Nephron (organoid): ENCODE results near the gene ZFAND3.

Experiments used
- H3K27ac Mint-ChIP-seq, 3 experiments: 2 replicates each; pipeline ENCODE4 v1.8.0; 2020; ENCODE audit warnings: mixed read lengths in 3 of 3, mild to moderate bottlenecking in 2 of 3, moderate library complexity in 1 of 3
- H3K27me3 Mint-ChIP-seq: 2 replicates; pipeline ENCODE4 v1.8.0; 2021; ENCODE audit warnings: low read depth, mild to moderate bottlenecking, moderate library complexity, mixed read lengths
- H3K36me3 Mint-ChIP-seq: 2 replicates; pipeline ENCODE4 v1.8.0; 2020; ENCODE audit warnings: low read depth, mixed read lengths
- H3K4me1 Mint-ChIP-seq: 2 replicates; pipeline ENCODE4 v1.8.0; 2020; ENCODE audit warnings: mixed read lengths
- H3K4me3 Mint-ChIP-seq, 3 experiments: 2 replicates each; pipeline ENCODE4 v1.8.0; 2020; ENCODE audit warnings: mild to moderate bottlenecking in 3 of 3, mixed read lengths in 3 of 3, moderate library complexity in 2 of 3
- H3K9me3 Mint-ChIP-seq: 2 replicates; pipeline ENCODE4 v1.8.0; 2020; ENCODE audit warnings: mixed read lengths
- TF ChIP-seq, protein P1 (sequence below), 3 experiments: fragments of 200-600 bp; sonication (generic); IDR thresholded peaks; one replicate each; pipeline ENCODE4 v1.5.0; 2021; ENCODE audit warnings: antibody characterized with exemption in 3 of 3; ENCODE audit not compliant: unreplicated experiment in 3 of 3

Gene ZFAND3

DNA sequence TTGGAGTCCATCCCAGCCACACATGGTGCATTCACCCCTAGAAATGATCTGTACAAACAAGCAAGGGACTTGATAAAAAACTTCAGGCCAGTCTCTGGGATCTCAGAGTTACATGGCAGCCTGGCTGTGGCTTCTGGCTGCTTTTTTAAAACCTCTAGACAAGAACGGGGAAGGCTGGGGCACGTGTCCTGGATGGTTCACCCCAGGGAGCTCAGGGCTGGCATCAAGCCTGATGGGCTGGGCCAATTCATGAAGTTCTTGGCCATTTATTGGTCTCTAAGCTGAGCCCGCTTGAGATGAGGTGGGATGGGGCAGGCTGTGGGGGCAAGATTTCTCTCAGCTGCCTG, 10.4 kb upstream of the ZFAND3 start:
- Mint-ChIP-seq H3K9me3 (peaks cover 3% of the 10 kb centered on the region), H3K27ac (peak overlapping the region; percentile 11 to 82 (median 46)), H3K4me3 (no peak overlapping the region), H3K27me3 (peaks cover 7% of the 10 kb centered on the region), H3K36me3 (no peaks in the 10 kb centered on the region), H3K4me1 (peaks cover 24% of the 10 kb centered on the region)
- TF ChIP-seq, protein P1, sequence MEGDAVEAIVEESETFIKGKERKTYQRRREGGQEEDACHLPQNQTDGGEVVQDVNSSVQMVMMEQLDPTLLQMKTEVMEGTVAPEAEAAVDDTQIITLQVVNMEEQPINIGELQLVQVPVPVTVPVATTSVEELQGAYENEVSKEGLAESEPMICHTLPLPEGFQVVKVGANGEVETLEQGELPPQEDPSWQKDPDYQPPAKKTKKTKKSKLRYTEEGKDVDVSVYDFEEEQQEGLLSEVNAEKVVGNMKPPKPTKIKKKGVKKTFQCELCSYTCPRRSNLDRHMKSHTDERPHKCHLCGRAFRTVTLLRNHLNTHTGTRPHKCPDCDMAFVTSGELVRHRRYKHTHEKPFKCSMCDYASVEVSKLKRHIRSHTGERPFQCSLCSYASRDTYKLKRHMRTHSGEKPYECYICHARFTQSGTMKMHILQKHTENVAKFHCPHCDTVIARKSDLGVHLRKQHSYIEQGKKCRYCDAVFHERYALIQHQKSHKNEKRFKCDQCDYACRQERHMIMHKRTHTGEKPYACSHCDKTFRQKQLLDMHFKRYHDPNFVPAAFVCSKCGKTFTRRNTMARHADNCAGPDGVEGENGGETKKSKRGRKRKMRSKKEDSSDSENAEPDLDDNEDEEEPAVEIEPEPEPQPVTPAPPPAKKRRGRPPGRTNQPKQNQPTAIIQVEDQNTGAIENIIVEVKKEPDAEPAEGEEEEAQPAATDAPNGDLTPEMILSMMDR (IDR thresholded peaks at IDR 0.05; ENCODE audit: unreplicated experiment in 3 of 3): no peak

DNA sequence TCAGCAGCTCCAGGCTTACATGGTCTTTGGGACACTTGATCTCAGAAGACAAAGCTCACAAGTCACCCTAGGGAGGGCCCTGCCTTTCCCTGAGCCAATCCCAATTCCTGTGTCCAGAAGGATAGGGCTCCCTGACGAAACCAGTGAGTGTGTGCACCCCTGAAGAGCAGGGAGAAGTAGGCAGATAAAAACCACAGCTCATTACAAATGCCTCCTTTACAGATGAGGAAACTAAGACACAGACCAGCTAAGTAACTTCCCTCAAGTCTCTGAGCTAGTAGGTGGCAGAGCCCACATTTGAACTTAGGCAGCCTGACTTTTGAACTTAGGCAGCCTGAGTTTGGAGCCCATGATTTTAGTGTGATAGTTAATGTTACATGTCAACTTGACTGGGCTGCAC, 6.7 kb upstream of the ZFAND3 start:
- Mint-ChIP-seq H3K27ac (no peak overlapping the region), H3K4me1 (peaks cover 25% of the 10 kb centered on the region), H3K4me3 (no peak overlapping the region), H3K36me3 (no peaks in the 10 kb centered on the region), H3K27me3 (peaks cover 7% of the 10 kb centered on the region), H3K9me3 (peaks cover 3% of the 10 kb centered on the region)
- TF ChIP-seq, protein P1 (IDR thresholded peaks at IDR 0.05; ENCODE audit: unreplicated experiment in 3 of 3): no peak

DNA sequence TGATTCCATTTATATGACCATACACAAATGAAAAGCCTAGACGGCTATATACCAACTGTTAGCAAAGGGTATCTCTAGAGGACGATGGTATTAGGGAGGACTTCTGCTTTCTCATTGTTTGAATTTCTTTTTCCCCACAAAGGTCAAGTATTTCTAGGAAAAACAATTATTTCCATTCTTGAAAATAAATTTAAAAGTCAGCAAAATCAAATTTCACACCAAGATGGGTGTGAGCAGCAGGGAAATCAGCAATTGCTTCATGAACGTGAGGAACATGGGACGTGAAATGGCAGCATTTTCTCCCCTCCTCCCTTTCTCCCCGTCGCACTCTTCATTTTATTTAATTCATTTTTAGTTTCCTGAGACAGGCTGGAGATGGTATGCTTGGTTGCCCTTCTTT, 5.2 kb upstream of the ZFAND3 start:
- no peak overlapping the region for H3K4me3 Mint-ChIP-seq

DNA sequence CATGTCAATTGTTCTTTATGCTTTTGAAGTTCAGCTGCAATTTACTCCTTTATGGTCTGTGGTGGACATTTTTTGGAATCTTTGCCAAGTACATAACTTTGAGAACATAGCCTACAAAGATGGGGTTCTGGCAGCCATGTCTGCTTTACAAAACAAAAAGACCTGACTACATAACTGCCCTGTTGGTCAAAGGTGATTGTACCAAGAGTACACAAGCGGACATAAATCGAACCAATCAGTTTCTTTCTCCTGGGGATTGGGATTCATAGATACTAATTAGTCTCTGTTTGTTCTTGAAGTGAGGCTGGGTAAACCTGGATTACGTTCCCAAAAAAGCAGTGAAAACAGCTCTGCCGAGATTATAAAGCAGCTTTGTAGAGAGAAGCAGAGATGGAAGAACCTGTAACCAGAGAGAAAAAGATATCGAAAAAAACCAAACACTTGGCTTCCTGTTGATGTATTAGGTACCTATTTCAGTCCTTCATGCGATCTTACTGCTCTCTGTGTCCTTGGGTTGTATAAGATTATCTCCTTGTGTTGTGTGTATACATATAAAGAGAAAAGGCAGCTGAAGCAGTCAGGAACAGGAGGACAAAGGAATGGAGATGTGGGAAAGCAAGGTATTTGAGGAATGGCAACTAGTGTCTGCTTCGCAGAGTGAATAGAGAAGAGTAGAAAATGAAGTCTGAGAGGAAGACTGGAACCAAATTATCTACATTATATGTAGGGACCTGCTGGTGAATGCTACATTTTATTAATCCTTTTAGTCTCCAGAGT, 2.7 kb upstream of the ZFAND3 start:
- peaks cover 32% of the 10 kb centered on the region for H3K4me1 Mint-ChIP-seq
- peak overlapping the region; percentile 80 to 97 (median 81) for H3K4me3 Mint-ChIP-seq
- peaks cover 1% of the 10 kb centered on the region for H3K9me3 Mint-ChIP-seq
- H3K27ac Mint-ChIP-seq: peak overlapping the region; percentile 73 to 77 (median 76)
- no peaks in the 10 kb centered on the region for H3K36me3 Mint-ChIP-seq
- no peaks in the 10 kb centered on the region for H3K27me3 Mint-ChIP-seq
- TF ChIP-seq, protein P1 (IDR thresholded peaks at IDR 0.05; ENCODE audit: unreplicated experiment in 3 of 3): no peak

More for the DNA sequence above, 5.2 kb upstream of the ZFAND3 start:
- Mint-ChIP-seq H3K36me3 (no peaks in the 10 kb centered on the region), H3K9me3 (peaks cover 3% of the 10 kb centered on the region), H3K4me1 (peaks cover 21% of the 10 kb centered on the region), H3K27me3 (no peaks in the 10 kb centered on the region), H3K27ac (no peak overlapping the region)
- TF ChIP-seq, protein P1 (IDR thresholded peaks at IDR 0.05; ENCODE audit: unreplicated experiment in 3 of 3): no peak

DNA sequence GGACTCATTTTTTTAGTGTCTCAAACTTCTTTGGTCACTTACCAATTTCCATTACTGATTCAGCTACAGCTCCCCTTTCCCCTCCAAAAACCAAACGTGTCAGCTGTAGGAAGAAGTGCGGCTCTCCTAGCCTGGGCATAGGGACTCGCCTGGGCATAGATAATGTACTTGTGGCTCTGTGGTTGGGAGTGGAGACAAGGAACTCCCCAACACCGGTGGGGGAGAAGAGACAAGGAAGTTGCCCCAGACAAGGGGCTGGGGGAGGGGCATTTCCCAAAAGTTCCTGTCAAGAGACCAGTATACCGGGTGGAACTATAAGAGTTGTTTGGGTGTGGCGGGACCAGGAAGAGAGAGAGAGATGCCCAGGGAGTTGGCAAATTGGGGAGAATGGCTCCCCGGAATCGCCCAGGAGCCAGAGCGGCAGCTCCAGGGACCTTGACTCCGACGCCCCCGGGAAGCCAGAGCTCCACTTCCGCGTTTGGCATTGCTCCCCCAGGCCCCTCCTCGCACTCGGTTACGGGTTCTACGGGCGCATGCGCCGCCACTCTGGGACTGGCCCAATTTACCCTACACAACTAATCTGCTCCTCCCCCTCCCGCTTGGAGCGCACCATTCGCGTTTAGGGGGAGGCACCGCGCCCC, 871 bp upstream of the ZFAND3 start:
- H3K27me3 Mint-ChIP-seq: no peaks in the 10 kb centered on the region
- peak overlapping the region; percentile 97 to 99 (median 98) for H3K4me3 Mint-ChIP-seq
- H3K27ac Mint-ChIP-seq: peak overlapping the region; percentile 100
- H3K9me3 Mint-ChIP-seq: no peaks in the 10 kb centered on the region
- TF ChIP-seq, protein P1 (IDR thresholded peaks at IDR 0.05; ENCODE audit: unreplicated experiment in 3 of 3): no peak
- H3K36me3 Mint-ChIP-seq: no peaks in the 10 kb centered on the region
- peaks cover 49% of the 10 kb centered on the region for H3K4me1 Mint-ChIP-seq
